Measurements from ENCODE around the gene VAV2. TPM values are rescaled to one million over a fixed set of nuclear protein-coding genes. Genes with fewer than 3 reads are reported as not detected.

The VAV2 gene
- total and polyA plus RNA-seq, 9 of the 15 experiments (the other 6 are each of a cell fraction or from before 2014, with no cell fraction given), result 0.01 to 2.7 (median 1.0) TPM; not detected in 1

- no peaks in the 10 kb centered on the region for H3K36me3 ChIP-seq (ENCODE audit: control insufficient read depth, insufficient read depth, low read length)
- ATAC-seq, result peak; percentile 98
- 6% methylated on average over 4 of the region's 5 CpGs for WGBS (ENCODE audit: insufficient coverage, low coverage, missing lambda C conversion rate)
- TF ChIP-seq MGA (IDR thresholded peaks at IDR 0.05) (no peak), MCM2 (IDR thresholded peaks at IDR 0.05; ENCODE audit: low read depth) (no peak), ZNF707 (CRISPR knock-in tag; conservative IDR thresholded peaks at IDR 0.05) (no peak), POLR2AphosphoS2 (IDR thresholded peaks at IDR 0.05; ENCODE audit: low read length) (no peak)
- DNase-seq (ENCODE audit: extremely low read depth in 1 of 4, low spot score in 3 of 4), result peak; percentile 41 to 88 (median 82)
- no peak overlapping the region for H2AFZ ChIP-seq (ENCODE audit: low read depth, low read length)
- no peak overlapping the region for H3K9ac ChIP-seq (ENCODE audit: insufficient read depth in 1 of 2, low read depth in 2 of 2, low read length in 2 of 2)
- H3K27me3 ChIP-seq (ENCODE audit: control insufficient read depth in 2 of 2, insufficient read depth in 2 of 2, low read length in 2 of 2), result peaks cover 0 to 35% of the 10 kb centered on the region in 2 experiments; a peak in 3 of 5 replicates
- in situ Hi-C loops (cut with MboI), result loop anchor here (5.0 kb wide), 1 partner anchor 210 kb away; no protein-coding TSS in a partner anchor
- H3K9me3 ChIP-seq (replicated peaks; ENCODE audit: control insufficient read depth, insufficient read depth, low read depth, low read length), result no peaks in the 10 kb centered on the region
- POLR2A ChIA-PET, result interaction anchor here (0.6 kb wide), 1 partner anchor 16 kb away, joined by 3 read pairs; no protein-coding TSS in a partner anchor
- H3K4me1 ChIP-seq (replicated peaks in 1 of 2; ENCODE audit: control insufficient read depth in 2 of 2, insufficient read depth in 2 of 2, low read length in 2 of 2), result peaks cover 0 to 12% of the 10 kb centered on the region in 2 experiments; a peak in 2 of 5 replicates
- intact Hi-C loops (cut with micrococcal nuclease), result no loop called here
- no peak overlapping the region for H3K27ac ChIP-seq (ENCODE audit: extremely low read depth, low read depth, low read length)
- H3K4me3 ChIP-seq, result no peak overlapping the region
- CTCF ChIA-PET (ENCODE audit: low intra/inter-chr PET ratio), result no interaction called here
- no TSS peak for BruUV-seq (replicated peaks)
- FAIRE-seq, result no peak
- no peaks in the 10 kb centered on the region for H3K79me2 ChIP-seq (ENCODE audit: control insufficient read depth, insufficient read depth, low read length)
- H3K4me2 ChIP-seq (ENCODE audit: insufficient read depth, low read length), result no peak overlapping the region
- 0 out of 2 replicates have a peak, but pooled peaks cover 9% of the 10 kb centered on the region for H4K20me1 ChIP-seq (replicated peaks; ENCODE audit: control insufficient read depth, insufficient read depth, low read length)
- H3K9me1 ChIP-seq (ENCODE audit: control insufficient read depth, insufficient read depth, low read length), result no peaks in the 10 kb centered on the region
Measured at GRCh38 chr9:133787754-133788025, 204.4 kb downstream of the VAV2 start.

Data from K562 (cell line).